T-helper 22 cell (primary cell): ENCODE data around the gene P2RX5.
"Not testable (repeated sequence)": the region's sequence is repeated elsewhere in the genome, so short reads cannot be mapped to it uniquely, and the experiment has no call there.

ENCODE experiments used
- DNase-seq: peaks from one replicate; pipeline ENCODE4 v3.0.0-alpha.2; 2020; ENCODE audit warnings: low read depth

The P2RX5 gene, protein sequence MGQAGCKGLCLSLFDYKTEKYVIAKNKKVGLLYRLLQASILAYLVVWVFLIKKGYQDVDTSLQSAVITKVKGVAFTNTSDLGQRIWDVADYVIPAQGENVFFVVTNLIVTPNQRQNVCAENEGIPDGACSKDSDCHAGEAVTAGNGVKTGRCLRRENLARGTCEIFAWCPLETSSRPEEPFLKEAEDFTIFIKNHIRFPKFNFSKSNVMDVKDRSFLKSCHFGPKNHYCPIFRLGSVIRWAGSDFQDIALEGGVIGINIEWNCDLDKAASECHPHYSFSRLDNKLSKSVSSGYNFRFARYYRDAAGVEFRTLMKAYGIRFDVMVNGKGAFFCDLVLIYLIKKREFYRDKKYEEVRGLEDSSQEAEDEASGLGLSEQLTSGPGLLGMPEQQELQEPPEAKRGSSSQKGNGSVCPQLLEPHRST

DNA sequence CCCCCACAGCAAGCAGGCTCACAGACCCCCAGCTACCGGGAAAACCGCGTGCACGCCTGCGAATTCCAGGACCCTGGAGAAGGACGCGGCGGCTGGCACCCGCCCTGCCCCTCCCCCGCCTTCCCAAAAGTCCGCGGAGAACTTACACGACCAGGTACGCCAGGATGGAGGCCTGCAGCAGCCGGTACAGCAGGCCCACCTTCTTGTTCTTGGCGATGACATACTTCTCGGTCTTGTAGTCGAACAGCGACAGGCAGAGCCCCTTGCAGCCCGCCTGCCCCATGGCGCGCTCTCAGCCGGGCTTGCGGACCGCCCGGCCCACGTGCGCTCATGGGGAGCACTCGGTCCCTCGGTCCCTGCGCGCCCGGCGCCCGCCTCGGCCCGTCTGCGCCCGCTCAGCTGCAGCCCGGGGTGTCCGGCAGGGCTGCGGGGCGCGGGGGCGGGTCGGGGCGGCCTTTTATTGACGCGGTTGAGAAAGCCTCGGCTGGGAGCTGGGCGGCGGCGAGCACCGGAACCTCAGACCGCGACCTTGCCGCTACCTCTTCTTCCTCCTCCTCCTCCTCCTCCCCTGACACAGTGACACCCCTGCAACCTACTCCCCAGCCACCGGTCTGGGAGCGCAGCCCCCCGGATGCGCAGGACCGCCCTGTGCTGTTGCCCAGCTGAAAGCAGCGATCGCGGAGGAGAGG lies at the start of gene P2RX5:
TSS of gene P2RX5 (minus strand) at position 433 of the 689 bp plus-strand sequence. CDS start at position 283, 150 bp downstream.
- DNase-seq, result no peak

DNA sequence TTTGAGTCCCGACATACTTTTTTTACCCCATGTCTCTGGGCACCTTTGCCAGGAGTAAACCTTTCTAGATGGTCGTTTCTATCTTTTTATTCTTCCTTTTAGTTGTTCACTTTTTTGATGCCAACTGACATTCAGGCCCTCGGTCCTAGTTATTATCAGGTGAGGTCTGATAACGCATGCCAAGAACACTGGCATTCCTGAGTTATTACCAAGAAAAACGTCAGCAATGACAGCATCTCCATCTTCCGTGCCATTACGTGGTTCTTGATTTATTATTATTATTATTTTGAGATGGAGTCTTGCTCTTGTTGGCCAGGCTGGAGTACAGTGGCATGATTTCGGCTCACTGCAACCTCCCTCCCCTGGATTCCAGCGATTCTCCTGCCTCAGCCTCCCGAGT lies 49.1 kb upstream of the P2RX5 start:
- DNase-seq, result no peak

DNA sequence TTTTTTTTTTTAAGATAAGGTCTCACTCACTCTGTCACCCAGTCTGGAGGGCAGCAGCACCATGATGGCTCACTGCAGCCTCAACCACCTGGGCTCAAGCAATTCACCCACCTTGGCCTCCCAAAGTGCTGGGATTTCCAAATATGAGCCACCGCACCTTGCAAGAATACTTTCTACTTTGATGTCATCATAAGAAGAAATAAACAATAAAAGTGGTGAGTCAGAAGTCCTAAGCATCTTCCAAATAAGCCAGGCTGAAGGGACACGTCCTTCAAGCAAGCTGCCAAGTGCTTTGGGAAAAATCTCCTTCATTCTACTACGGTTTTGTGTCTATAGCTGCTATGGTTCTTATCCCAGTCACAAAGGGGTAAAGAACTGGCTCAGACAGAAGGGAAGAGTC lies 48.1 kb upstream of the P2RX5 start:
- no peak for DNase-seq

DNA sequence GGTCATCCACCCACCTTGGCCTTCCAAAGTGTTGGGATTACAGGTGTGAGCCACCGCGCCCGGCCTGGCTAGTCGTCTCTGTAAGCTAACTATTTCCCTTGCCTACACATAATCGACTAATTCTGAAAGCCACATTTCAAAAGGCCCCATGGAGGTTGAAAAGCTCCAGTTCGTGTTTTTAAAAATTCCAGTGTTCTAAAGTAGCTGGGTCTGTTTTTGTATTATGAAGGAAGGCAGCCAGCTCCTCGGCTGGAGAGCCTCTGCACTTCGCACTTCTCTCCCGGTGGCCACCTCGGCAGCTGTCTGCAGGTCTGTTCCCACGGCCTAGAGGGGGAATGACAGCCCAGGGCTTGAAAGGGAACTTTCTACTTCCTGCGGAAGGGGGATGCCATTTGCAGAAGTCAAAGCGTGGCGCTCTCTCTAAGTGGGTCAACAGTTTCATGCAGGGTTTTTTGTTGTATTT lies 44.7 kb upstream of the P2RX5 start:
- peak; percentile 48 for DNase-seq

DNA sequence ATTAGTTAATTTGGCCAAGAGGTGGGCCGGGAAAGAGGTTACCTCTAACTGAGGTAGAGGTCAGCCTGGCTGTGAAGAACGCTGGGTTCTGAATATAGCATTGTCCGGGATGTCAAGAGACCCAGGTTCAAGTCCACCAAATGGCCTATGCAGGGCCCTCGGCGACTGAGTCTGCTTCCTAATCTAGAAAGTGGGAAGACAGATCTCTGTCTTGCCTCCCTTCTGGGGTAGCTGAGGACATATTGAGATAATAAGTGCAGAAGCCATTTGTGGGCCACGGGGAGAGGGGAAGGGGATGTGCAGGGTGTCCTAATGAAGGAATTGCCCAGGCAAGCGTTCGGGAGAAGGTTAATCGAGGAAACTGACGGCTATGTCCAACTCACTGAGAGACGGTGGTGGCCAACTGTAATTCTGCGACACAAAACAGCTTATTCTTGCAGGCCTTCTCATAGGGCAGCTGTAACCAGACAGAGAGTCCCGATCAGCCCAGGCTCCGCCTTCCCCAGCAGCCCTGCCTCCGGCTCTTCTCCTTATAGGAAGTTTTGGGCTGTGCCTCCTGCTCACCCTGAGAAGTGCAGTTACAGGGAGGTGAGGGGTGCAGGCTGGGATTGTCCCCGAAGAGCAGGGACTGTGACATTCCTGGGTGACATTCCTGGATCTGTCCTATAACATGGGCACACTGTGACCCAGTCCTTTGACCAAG lies 43.6 kb upstream of the P2RX5 start:
- DNase-seq, result no peak

DNA sequence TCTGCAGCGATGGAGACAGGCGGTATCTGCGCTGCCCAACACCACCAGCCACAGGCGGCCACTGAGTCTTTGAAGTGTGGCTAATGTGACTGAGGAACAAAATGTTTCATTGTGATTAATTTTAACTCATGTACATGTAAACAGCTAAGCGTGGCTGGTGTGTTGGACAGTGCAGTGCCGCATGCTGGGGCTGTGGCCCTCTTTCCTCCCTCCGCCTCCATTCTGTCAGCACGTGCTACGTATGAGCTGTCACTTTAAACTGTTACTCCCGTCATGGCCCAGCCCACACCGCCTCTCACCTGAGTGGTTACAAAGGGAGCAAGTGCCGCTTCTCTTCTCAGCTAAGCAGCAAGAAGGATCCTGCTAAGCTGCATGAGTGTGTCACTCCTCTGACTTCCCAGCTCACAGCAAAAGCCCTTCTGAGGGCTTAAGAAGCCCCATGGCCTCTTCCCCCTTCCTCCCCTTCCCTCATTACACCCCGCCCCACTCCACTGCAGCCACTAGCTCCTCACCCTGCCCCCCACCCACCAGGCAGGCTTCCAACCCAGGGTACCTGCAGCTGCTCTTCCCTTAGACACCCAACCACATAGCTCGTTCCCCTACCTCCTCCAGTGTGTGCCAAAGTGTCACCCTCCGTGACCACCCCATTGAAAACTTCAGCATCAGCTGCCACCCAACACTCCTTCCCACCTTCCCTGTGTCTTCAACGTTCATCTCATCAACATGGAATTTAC lies 42.8 kb upstream of the P2RX5 start:
- DNase-seq, result peak; percentile 34

DNA sequence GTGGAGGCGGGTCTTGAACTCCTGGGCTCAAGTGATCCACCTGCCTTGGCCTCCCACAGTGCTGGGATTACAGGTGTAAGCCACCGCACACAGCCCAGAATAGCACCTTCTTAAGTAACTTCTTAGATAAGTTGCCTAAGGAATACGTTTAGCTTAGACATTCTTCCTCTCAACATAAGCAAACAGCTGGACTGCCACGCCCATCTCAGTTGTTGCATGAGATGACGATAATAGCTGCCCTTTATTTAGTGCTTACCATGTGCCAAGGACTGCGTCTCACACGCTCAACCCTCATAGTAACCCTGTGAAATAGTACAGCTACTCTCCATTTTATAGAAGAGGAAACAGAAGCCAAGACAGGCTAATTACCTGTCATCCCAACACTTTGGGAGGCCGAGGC lies 39.6 kb upstream of the P2RX5 start:
- no peak for DNase-seq

DNA sequence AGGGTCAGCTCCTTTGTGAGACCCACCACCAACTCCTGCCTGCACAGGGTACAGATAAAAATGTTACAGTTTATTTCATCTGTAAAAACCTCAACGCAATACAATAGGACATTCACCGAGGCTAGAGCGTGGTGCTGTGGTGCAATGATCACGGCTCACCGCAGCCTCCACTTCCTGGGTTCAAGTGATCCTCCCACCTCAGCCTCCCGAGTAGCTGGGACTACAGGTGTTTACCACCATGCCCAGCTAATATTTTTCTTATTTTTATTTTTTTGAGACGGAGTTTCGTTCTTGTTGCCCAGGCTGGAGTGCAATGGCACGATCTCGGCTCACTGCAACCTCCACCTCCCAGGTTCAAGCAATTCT lies 38.9 kb upstream of the P2RX5 start:
- not testable (repeated sequence) for DNase-seq

DNA sequence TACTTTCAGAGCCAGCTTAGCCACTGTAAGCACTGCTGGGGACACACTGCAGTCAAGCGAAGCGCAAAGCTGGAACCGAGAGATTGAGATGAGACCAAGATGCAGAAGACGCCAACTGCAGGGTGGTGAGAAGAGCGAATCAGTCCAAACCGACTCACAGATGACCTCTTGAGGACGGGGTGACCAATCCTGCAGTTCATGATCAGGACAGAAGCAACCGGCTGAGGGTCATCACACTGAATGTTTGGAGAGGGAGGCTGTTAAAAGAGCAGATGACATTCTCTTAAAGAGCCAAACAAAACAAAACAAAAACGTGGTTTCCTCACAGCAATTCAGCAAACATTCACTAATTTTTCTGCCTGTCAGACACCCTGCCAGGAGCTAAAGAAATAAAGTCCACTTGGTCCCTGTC lies 36.3 kb upstream of the P2RX5 start:
- no peak for DNase-seq

DNA sequence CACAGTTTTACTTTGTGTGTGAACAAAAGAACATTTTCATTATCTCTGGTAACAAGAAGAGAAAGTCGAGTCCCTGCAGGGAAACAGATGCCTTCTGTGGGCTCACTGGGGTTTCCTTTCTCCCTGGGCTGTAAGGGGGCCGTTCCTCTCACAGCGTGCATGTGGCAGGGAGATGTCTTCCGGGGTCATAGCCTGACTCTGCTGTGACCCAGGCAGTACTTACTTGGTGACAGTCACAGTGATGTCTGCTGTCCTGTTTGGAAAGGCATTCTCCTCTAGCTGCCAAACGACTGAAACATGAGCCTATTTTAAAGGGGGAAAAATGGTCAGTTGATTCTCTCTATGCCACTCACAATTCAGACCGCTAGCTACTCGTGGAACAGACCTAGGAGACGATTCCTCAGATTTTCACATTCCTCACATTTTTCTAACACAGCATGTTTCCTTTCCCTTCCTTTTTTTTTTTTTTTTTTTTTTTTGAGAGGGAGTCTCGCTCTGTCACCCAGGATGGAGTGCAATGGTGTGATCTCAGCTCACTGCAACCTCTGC lies 35.0 kb upstream of the P2RX5 start:
- DNase-seq, result no peak

DNA sequence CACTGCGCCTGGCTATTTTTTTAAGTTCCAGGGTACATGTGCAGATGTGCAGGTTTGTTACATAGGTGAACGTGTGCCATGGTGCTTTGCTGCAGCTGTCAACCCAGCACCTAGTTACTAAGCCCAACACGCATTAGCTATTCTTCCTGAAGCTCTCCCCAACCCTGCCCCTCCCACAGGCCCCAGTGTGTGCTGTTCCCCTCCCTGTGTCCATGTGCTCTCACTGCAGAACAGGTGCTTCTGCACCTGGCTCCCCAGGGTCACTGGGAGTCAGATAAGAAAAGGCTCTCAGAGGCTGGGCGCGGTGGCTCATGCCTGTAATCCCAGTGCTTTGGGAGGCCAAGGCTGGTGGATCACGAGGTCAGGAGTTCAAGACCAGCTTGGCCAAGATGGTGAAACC lies 33.9 kb upstream of the P2RX5 start:
- DNase-seq, result no peak

DNA sequence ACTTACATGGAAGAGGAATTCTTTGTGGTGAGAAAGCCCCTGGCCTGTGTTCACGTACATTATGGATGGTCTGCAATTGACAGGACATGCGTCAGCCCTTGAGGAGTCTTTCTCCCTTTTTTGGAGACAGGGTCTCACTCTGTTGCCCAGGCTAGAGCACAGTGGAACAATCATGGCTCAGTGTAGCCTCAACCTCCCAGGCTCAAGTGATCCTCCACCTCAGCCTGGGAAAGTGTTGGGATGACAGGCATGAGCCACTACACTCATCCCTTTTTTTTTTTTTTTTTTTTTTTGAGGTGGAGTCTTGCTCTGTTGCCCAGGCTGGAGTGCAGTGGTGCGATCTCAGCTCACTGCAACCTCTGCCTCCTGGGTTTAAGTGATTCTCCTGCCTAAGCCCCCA lies 32.1 kb upstream of the P2RX5 start:
- DNase-seq, result not testable (repeated sequence)

DNA sequence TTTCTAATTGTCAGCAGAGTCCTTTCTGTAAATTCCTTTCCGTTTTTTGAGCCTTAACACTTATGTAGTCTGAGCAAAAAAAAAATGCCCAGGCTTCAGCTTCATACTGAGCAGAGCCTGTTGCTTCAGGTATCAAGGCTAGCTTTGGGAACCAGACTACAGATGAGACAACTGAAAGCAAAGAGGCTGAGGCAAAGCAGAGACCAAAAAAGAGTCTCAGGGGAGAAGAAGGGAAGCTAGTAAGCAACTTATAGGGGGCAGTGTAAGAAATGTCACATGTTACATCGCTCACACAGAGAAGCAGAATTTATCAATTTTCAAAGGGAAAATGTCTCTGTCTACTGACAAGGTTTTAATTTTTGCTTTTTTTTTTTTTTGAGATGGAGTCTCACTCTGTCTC lies 31.1 kb upstream of the P2RX5 start:
- DNase-seq, result no peak

DNA sequence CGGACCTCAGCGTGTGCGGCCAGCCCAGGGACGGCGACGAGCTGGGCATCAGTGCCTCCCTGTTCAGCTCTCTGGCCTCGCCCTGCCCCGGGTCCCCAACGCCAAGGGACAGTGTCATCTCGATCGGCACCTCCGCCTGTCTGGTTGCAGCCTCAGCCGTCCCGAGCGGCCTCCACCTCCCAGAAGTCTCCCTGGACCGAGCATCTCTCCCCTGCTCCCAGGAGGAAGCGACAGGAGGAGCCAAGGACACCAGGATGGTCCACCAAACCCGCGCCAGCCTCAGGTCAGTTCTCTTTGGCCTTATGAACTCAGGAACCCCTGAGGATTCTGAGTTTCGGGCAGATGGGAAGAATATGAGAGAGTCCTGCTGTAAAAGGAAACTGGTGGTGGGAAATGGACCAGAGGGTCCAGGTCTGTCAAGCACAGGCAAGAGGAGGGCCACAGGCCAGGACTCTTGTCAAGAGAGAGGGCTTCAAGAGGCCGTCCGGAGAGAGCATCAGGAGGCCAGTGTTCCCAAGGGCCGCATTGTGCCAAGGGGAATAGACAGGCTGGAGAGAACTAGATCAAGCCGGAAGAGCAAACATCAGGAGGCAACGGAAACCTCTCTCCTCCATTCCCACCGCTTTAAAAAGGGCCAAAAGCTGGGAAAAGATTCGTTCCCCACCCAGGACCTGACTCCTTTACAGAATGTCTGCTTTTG lies 28.6 kb upstream of the P2RX5 start:
- DNase-seq, result no peak

DNA sequence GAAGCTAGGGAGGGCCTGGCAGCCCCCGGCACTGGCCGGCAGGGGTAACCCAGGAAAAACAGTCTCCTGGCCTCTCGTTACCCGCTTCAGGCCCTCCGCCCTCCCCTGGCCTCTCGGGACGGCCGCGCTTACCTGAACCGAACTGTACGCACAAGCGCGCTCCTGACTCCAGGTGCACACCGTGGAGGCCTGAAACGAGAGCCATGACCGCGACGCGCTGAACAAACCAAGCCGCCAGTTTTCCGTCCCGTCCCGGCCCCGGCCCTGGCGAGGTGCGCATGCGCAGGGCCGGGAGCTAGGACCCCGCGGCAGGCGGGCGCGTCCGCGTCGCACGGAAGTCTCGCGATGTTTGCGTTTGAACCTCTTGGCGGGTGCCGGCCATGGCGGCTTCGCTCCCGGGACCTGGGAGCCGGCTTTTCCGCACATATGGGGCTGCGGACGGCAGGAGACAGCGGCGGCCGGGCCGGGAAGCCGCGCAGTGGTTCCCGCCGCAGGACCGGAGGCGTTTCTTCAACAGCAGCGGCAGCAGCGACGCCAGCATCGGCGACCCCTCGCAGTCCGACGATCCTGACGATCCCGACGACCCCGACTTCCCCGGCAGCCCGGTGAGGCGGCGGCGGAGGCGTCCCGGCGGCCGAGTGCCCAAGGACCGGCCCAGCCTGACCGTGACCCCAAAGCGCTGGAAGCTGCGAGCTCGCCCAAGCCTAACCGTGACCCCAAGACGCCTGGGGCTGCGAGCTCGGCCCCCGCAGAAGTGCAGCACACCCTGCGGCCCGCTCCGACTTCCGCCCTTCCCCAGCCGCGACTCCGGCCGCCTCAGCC lies 27.8 kb upstream of the P2RX5 start, which contains the start of gene HASPIN:
TSS of gene HASPIN (plus strand) at position 348 of the 822 bp plus-strand sequence. CDS start at position 381, 33 bp downstream.
- DNase-seq, result peak; percentile 82

DNA sequence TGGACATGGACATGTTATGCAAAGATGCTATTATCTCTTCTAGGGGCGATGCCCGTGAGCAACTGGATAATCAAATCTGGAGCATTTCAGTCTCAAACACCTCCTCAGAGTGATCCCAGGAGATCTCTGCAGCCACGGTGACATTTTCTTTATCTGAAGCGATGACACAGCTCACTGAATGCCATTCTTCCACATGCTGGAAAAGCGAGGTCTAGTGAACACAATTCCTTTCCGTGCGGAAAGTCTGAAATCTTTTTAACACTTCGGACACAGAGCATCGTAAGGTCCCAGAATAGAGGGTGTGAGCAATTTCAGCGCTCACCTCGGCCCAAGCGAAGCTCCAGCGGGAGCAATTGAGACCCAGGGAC lies 27.2 kb upstream of the P2RX5 start:
- no peak for DNase-seq

DNA sequence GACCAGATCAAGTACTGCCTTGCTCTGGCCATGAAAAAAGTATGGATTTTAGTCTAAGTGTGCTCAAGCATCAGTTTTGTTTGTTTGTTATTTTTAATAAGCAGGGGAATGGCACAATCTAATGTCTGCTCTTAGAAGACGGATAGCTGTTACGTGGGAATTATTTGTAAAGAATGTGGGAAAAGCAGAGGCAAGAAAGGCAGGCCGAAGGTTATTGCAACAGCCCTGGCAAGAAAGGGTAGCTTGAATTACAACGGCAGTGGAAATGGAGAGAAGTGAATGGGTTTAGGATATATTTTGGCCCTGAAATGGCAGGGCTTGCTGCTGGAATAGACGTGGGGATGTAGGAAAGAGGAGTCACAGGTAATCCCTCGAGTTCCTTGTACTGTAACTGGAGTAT lies 26.8 kb upstream of the P2RX5 start:
- DNase-seq, result no peak

DNA sequence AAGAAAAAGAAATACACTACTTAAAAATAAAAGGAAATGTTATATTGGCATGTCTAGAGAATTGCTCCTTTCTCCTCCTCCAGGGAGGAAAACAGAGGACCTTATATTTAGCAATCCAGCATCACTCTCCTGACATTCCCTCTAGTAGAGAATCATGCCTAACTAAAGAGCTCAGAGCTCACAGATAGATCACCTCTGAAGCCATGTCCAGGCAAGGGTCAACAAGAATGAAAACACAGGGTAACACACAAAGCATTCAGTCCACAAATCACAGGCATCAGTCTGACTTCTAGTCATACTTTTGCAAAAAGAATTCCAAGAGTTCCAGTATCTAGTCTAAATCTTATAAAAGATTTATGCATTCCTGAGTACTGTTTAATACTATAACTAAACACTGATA lies 23.3 kb upstream of the P2RX5 start:
- no peak for DNase-seq

DNA sequence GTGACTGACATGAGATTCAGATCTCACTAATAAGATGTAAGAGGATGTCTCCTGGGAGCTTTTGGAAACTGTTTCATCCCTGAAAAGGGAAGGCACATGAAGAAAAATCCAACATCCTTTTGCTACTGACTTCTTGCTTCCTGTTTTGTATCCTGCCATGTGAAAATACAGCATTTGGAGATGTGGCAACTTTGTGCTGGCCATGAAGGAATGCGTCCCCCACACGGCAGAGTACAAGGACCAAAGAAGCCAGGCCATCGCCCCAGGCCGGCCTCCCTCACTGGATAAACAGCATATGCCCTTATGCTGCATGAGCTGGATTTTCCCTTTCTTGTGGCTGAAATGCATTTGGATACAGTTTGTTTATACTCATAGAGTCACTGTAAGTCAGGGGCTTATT lies 22.2 kb upstream of the P2RX5 start:
- no peak for DNase-seq

DNA sequence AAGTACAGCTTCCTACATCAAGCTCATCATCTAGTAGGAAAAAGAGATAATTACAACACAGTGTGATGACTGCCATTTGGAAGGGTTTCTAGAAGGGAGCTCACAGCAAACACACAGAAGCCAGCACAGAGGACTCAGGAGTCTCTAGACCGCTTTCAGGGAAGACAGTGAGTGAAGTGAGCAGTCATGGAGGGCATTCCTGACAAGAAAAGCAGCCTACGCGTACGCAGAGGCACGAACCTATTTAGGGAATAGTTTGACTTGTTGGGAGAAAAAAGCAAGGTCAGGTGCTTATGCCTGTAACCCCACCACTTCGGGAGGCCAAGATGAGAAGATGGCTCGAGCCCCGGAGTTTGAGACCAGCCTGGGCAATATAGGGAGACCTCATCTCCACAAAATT lies 19.3 kb upstream of the P2RX5 start:
- no peak for DNase-seq
